Osteocyte (in vitro differentiated cells): ENCODE data around the gene RAB14. TPM values are rescaled to one million over a fixed set of nuclear protein-coding genes. Genes with fewer than 3 reads are reported as not detected.

Source experiments
- DNase-seq: peaks from one replicate; pipeline ENCODE4 v3.0.0; 2021; ENCODE audit warnings: mixed read lengths; ENCODE audit not compliant: unreplicated experiment; ENCODE audit errors: extremely low spot score
- H3K27ac Mint-ChIP-seq: one replicate; pipeline ENCODE4 v1.8.0; 2021; ENCODE audit warnings: mild to moderate bottlenecking, mixed read lengths; ENCODE audit not compliant: unreplicated experiment
- H3K27me3 Mint-ChIP-seq: one replicate; pipeline ENCODE4 v1.8.0; 2021; ENCODE audit warnings: mixed read lengths; ENCODE audit not compliant: unreplicated experiment
- H3K36me3 Mint-ChIP-seq: one replicate; pipeline ENCODE4 v1.8.0; 2021; ENCODE audit warnings: mixed read lengths; ENCODE audit not compliant: unreplicated experiment
- H3K4me1 Mint-ChIP-seq: one replicate; pipeline ENCODE4 v1.8.0; 2021; ENCODE audit warnings: mixed read lengths; ENCODE audit not compliant: unreplicated experiment
- H3K4me3 Mint-ChIP-seq: one replicate; pipeline ENCODE4 v1.8.0; 2021; ENCODE audit warnings: mild to moderate bottlenecking, moderate library complexity, mixed read lengths; ENCODE audit not compliant: unreplicated experiment
- H3K9me3 Mint-ChIP-seq: one replicate; pipeline ENCODE4 v1.8.0; 2021; ENCODE audit warnings: mixed read lengths; ENCODE audit not compliant: unreplicated experiment
- CTCF ChIP-seq: fragments of 200-600 bp; sonication (generic); IDR thresholded peaks from 2 replicates; pipeline ENCODE4 v1.5.0; 2021; ENCODE audit warnings: antibody characterized with exemption, mild to moderate bottlenecking, moderate library complexity
- total RNA-seq: library from RNA; stranded (reverse); gene quantifications from 2 replicates; pipeline ENCODE4 v1.2.1, GENCODE V29; 2021

RAB14 gene
- total RNA-seq, 1 donor from 2014 or later: 64.0 TPM

- Mint-ChIP-seq H3K4me1 (peaks cover 10% of the 10 kb centered on the region), H3K27ac (no peak overlapping the region)
- no peak for TF ChIP-seq CTCF
Measured at GRCh38 chr9:121220996-121221663, 19.5 kb upstream of the RAB14 start.

GRCh38 chr9:121219530-121219929 is 17.9 kb upstream of the RAB14 start:
- no peaks in the 10 kb centered on the region for H3K27me3 Mint-ChIP-seq
- no peak for TF ChIP-seq CTCF
- H3K4me1 Mint-ChIP-seq: peaks cover 10% of the 10 kb centered on the region
- H3K4me3 Mint-ChIP-seq: no peak overlapping the region
- H3K36me3 Mint-ChIP-seq: no peaks in the 10 kb centered on the region
- DNase-seq: peak; percentile 19
- no peak overlapping the region for H3K27ac Mint-ChIP-seq
- no peaks in the 10 kb centered on the region for H3K9me3 Mint-ChIP-seq

More at GRCh38 chr9:121220996-121221663, 19.5 kb upstream of the RAB14 start:
- Mint-ChIP-seq H3K36me3 (no peaks in the 10 kb centered on the region), H3K9me3 (no peaks in the 10 kb centered on the region), H3K27me3 (no peaks in the 10 kb centered on the region), H3K4me3 (no peak overlapping the region)
- DNase-seq: no peak

GRCh38 chr9:121218357-121219027 is 16.8 kb upstream of the RAB14 start:
- Mint-ChIP-seq H3K36me3 (no peaks in the 10 kb centered on the region), H3K4me1 (peaks cover 10% of the 10 kb centered on the region), H3K9me3 (no peaks in the 10 kb centered on the region), H3K27ac (no peak overlapping the region), H3K27me3 (no peaks in the 10 kb centered on the region), H3K4me3 (no peak overlapping the region)
- TF ChIP-seq CTCF: no peak
- peak; percentile 49 for DNase-seq

GRCh38 chr9:121217609-121218292 is 16.1 kb upstream of the RAB14 start:
- H3K36me3 Mint-ChIP-seq: no peaks in the 10 kb centered on the region
- H3K27ac Mint-ChIP-seq: no peak overlapping the region
- no peaks in the 10 kb centered on the region for H3K27me3 Mint-ChIP-seq
- no peak for TF ChIP-seq CTCF
- no peak for DNase-seq
- no peak overlapping the region for H3K4me3 Mint-ChIP-seq
- H3K4me1 Mint-ChIP-seq: peaks cover 10% of the 10 kb centered on the region
- no peaks in the 10 kb centered on the region for H3K9me3 Mint-ChIP-seq

GRCh38 chr9:121216271-121216805 is 14.7 kb upstream of the RAB14 start:
- Mint-ChIP-seq H3K27me3 (no peaks in the 10 kb centered on the region), H3K27ac (no peak overlapping the region), H3K4me1 (peaks cover 5% of the 10 kb centered on the region), H3K36me3 (no peaks in the 10 kb centered on the region), H3K4me3 (no peak overlapping the region), H3K9me3 (no peaks in the 10 kb centered on the region)
- DNase-seq: peak; percentile 10
- TF ChIP-seq CTCF: no peak
